WI38 (cell line): ENCODE measurements around the gene SFRP4.

ENCODE experiments used
- H3K4me3 ChIP-seq: 2 replicates; pipeline ENCODE4 v1.5.1; 2011; ENCODE audit warnings: low read depth, mild to moderate bottlenecking, control low read depth, low read length
- CTCF ChIP-seq: IDR thresholded peaks from 2 replicates; pipeline ENCODE4 v1.5.1; 2012; ENCODE audit warnings: low read depth, mild to moderate bottlenecking, control low read depth, low read length

SFRP4 gene

GRCh38 chr7:37933018-37933566, 16.5 kb upstream of the SFRP4 start:
- no peak for TF ChIP-seq CTCF
- H3K4me3 ChIP-seq: no peak overlapping the region

GRCh38 chr7:37932543-37932942, 15.9 kb upstream of the SFRP4 start:
- no peak overlapping the region for H3K4me3 ChIP-seq
- TF ChIP-seq CTCF: no peak

GRCh38 chr7:37930226-37930948, 13.8 kb upstream of the SFRP4 start:
- TF ChIP-seq CTCF: no peak
- no peak overlapping the region for H3K4me3 ChIP-seq

- TF ChIP-seq CTCF: no peak
Observed at GRCh38 chr7:37928878-37929277, 12.3 kb upstream of the SFRP4 start.

GRCh38 chr7:37927773-37928444, 11.3 kb upstream of the SFRP4 start:
- no peak for TF ChIP-seq CTCF
- H3K4me3 ChIP-seq: no peak overlapping the region

More at GRCh38 chr7:37928878-37929277, 12.3 kb upstream of the SFRP4 start:
- H3K4me3 ChIP-seq: no peak overlapping the region

- H3K4me3 ChIP-seq: no peak overlapping the region
- TF ChIP-seq CTCF: no peak
Observed at GRCh38 chr7:37925620-37926019, 9.0 kb upstream of the SFRP4 start.

GRCh38 chr7:37924491-37925041, 7.9 kb upstream of the SFRP4 start:
- H3K4me3 ChIP-seq: no peak overlapping the region
- no peak for TF ChIP-seq CTCF
